Testis (tissue), 2 donors: ENCODE measurements around the gene ANKH.

Experiments used
- CTCF ChIP-seq, 3 experiments: fragments of 450-650 bp in 2 of 3; fragments of 200-600 bp in 1 of 3; sonication (generic) in 1 of 3; IDR thresholded peaks; one replicate each; pipeline ENCODE4 v1.5.1; 2016 to 2019; ENCODE audit warnings: antibody characterized with exemption in 3 of 3, mild to moderate bottlenecking in 2 of 3, moderate library complexity in 1 of 3
- POLR2A ChIP-seq: fragments of 450-650 bp; IDR thresholded peaks from one replicate; pipeline ENCODE4 v1.6.1; 2017; ENCODE audit warnings: antibody characterized with exemption, mild to moderate bottlenecking, moderate library complexity

GRCh38 chr5:14766584-14766983 lies 105.0 kb downstream of the ANKH start:
- TF ChIP-seq CTCF (IDR thresholded peaks at IDR 0.05): no peak
- TF ChIP-seq POLR2A: no peak
